PFSK-1 (cell line): ENCODE results near the gene EFNA5.

Experiments used
- FOXP2 ChIP-seq: optimal IDR thresholded peaks from 2 replicates; pipeline ENCODE3; 2011; ENCODE audit warnings: borderline replicate concordance, control low read depth, inconsistent platforms; ENCODE audit not compliant: insufficient read depth; ENCODE audit errors: extremely low read length, extremely low read depth
- POLR2AphosphoS5 ChIP-seq: IDR thresholded peaks from 2 replicates; pipeline ENCODE4 v1.6.1; 2012; ENCODE audit warnings: low read depth, mild to moderate bottlenecking, control low read depth, low read length, moderate library complexity
- REST ChIP-seq, 2 experiments: IDR thresholded peaks; 2 replicates each; pipeline versions ENCODE4 v1.6.1 to v1.8.0; 2011 to 2012; ENCODE audit warnings: low read depth in 2 of 2, low read length in 2 of 2, control low read depth in 1 of 2, inconsistent platforms in 1 of 2, mild to moderate bottlenecking in 1 of 2, moderate library complexity in 1 of 2; ENCODE audit not compliant: insufficient read depth in 1 of 2
- SIN3A ChIP-seq: IDR thresholded peaks from 2 replicates; pipeline ENCODE4 v1.6.1; 2012; ENCODE audit warnings: mild to moderate bottlenecking, low read length, moderate library complexity, borderline replicate concordance; ENCODE audit not compliant: insufficient read depth
- TAF1 ChIP-seq: IDR thresholded peaks from 2 replicates; pipeline ENCODE4 v1.6.1; 2012; ENCODE audit warnings: low read length, control low read depth, borderline replicate concordance; ENCODE audit not compliant: insufficient read depth

Gene EFNA5

DNA sequence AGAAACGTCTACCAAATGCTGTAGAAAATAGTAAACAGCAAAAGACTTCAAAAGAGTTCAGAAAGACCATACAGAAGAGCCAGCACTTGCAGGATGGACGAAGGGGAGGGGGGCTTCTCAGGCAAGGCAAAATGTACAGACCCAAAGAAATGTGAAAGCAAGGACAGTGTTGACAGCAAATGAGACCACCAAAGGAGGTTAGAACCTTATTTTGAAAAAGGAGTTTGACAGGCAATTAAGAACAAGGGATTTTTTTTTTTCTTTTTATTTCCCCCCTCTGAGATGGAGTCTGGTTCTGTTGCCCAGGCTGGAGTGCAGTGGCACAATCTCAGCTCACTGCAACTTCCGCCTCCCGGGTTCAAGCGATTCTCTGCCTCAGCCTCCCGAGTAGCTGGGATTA, 223.2 kb downstream of the EFNA5 start:
- TF ChIP-seq POLR2AphosphoS5, result no peak
- no peak for TF ChIP-seq SIN3A
- no peak for TF ChIP-seq REST (IDR thresholded peaks at IDR 0.05; ENCODE audit: insufficient read depth in 1 of 2, low read depth in 2 of 2, low read length in 2 of 2)
- TF ChIP-seq FOXP2, result no peak
- no peak for TF ChIP-seq TAF1

GRCh38 chr5:107446972-107447371, 223.8 kb downstream of the EFNA5 start:
- no peak for TF ChIP-seq REST (IDR thresholded peaks at IDR 0.05; ENCODE audit: insufficient read depth in 1 of 2, low read depth in 2 of 2, low read length in 2 of 2)
- no peak for TF ChIP-seq TAF1
- no peak for TF ChIP-seq SIN3A
- no peak for TF ChIP-seq POLR2AphosphoS5

DNA sequence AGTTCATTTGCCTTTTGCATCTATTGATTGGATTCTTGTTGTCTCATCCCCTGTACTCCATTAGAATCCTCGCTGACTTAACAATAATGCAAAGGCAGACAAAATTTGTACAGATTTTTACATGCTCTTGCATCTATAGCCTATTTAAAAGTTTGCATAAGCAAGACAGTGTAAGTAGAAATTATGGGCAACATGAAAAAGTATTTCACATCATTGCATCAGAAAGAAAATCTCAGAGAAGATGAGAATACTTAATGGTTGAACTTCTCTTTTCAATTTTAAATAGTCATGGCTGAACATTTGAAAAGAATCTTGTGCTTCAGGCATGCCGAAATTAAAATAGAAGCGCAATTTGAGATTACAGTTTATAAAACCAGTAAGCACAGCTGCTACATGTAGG, 226.4 kb downstream of the EFNA5 start:
- no peak for TF ChIP-seq POLR2AphosphoS5
- no peak for TF ChIP-seq REST (IDR thresholded peaks at IDR 0.05; ENCODE audit: insufficient read depth in 1 of 2, low read depth in 2 of 2, low read length in 2 of 2)
- no peak for TF ChIP-seq TAF1
- TF ChIP-seq FOXP2, result no peak
- TF ChIP-seq SIN3A, result no peak

DNA sequence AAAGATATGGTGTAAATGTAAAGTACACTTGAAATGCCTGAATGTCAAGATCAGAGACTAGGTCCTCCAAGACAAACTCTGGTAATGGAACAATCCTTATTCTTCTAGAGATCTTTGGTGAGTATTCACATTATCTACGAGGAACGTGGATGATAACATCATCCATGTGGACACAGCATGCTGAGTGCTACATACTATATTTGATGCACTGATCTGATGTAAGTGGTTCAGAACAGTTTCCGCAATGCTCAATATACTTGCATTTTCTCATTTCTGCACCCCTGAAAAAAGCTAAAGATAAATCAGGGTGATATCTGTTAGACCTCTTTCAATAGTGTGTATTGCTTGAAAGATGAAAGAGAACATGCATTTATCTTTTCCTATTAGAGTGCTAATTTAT, 226.8 kb downstream of the EFNA5 start:
- no peak for TF ChIP-seq SIN3A
- TF ChIP-seq REST (IDR thresholded peaks at IDR 0.05; ENCODE audit: insufficient read depth in 1 of 2, low read depth in 2 of 2, low read length in 2 of 2), result no peak
- no peak for TF ChIP-seq POLR2AphosphoS5
- TF ChIP-seq FOXP2, result no peak
- TF ChIP-seq TAF1, result no peak

DNA sequence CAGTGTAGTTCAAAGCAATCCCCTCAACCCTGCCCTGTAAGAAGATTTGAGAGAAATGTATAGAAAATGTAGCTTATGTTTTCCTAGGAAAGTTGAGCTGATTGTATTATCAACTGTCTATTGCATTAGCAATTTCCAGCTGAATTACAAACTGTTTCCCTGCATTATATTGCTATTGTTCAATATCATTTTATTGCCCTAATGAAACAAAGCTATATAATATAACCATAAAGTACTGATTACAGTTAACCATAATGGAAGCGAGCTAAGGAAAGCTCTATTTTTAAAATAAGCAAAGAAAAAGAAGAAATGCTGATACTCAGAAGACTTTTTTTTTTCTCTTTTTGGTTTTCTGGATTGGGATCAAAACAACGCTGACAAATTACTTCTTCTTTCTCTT, 228.3 kb downstream of the EFNA5 start:
- TF ChIP-seq FOXP2 (no peak), REST (IDR thresholded peaks at IDR 0.05; ENCODE audit: insufficient read depth in 1 of 2, low read depth in 2 of 2, low read length in 2 of 2) (no peak), TAF1 (no peak), POLR2AphosphoS5 (no peak), SIN3A (no peak)
